AG20443 (cell line): ENCODE measurements around the gene TMEM59L.
"Not testable (repeated sequence)": the region's sequence is repeated elsewhere in the genome, so short reads cannot be mapped to it uniquely, and the experiment has no call there.

Experiments
- DNase-seq: peaks from one replicate; pipeline ENCODE4 v3.0.0; 2012; ENCODE audit warnings: low spot score, mixed read lengths

The TMEM59L gene

GRCh38 chr19:18594096-18594823, 18.4 kb upstream of the TMEM59L start:
- DNase-seq, result peak; percentile 95

DNA sequence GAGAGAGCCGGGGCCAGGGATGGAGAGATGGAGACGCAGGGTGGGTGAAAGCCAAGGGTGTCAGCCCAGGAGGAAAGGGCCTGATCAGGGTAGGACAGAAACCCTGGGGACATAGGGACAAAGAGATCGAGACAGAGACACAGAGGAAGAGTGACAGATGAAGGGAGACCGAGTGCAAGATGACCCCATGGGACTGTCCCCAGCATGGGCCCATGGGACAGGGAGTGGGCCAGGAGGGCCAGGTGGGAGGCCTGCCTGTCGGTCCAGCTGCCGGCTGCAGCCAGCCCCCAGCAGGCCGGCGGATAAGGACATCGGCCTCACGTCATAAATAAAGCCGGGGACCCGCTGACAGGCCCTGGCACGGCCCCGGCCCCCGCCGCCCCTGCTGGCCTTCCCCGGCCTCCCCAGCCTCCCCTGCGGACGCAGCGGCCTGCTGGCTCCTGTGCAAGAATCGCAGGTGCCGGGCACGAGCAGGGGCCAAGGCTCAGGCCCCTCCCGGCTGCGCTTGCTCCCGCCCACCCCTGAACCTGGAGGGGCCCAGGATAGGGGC, 17.8 kb upstream of the TMEM59L start:
- DNase-seq, result no peak

- DNase-seq, result no peak
Measured at GRCh38 chr19:18595475-18595874, 17.2 kb upstream of the TMEM59L start.

DNA sequence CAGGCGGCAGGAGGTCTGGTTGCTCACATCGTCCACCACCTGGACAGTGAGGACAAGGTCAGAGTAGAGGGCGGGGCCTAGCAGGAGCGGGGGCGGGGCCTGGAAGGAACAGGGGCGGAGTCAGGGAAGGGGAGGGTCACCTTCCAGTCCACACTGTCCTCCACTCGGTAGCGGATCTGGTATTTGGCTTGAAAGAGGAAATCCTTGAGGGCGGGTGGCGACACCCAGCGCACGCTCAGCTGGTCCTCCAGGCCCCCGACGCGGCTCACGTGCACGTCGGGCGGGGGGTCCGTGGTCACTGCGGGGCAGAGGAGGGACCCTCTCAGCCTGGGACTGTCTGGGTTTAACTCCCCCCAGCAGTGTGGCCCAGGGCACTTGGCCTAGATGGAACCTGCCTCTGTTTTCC, 15.9 kb upstream of the TMEM59L start:
- DNase-seq, result no peak

DNA sequence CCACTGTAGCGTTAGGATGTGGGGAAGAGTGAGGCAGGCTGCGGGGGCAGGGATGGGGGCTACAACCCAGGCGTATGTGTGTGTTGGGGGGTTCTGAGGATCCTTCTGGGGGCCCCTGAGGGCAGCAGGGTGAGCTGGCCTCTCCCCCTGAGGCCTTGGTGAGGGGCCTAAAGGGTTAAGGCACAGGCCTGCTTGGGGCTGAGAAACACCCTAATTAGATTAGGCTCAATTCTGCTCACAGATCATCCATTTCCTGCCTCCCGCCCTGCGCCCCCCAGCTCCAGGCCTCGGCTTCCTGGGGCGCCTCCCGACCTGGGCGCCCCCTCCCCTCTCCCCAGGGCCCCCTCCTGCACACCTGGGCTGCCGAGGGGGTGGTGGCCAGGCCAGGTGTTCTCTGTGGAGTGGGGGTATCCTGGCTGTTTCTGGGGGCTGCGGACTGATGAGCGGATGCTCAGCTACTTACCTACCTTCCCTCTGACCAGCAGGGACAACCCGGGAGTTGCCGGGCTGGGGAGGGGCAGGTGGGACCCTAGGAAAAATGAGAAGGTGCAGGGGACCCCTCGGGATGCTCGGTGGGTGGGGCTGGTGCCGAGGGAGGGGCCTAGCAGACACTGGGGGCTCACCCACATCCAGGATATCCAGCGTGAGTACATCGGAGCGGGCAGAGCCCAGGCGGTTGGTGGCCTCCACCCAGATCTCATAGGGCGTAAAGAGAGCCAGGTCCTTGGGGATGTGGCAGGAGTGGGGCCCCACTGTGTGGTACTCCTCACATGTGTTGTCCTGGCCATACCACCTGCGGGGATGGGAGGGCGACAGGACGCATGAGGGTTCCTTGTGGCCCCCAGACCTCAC, 14.6 kb upstream of the TMEM59L start:
- no peak for DNase-seq

- no peak for DNase-seq
Measured at GRCh38 chr19:18599485-18599884, 13.2 kb upstream of the TMEM59L start.

GRCh38 chr19:18600692-18601397, 11.8 kb upstream of the TMEM59L start:
- not testable (repeated sequence) for DNase-seq

GRCh38 chr19:18601875-18602274, 10.8 kb upstream of the TMEM59L start:
- DNase-seq, result no peak

- DNase-seq, result peak; percentile 70
Measured at GRCh38 chr19:18603255-18603957, 9.3 kb upstream of the TMEM59L start.

DNA sequence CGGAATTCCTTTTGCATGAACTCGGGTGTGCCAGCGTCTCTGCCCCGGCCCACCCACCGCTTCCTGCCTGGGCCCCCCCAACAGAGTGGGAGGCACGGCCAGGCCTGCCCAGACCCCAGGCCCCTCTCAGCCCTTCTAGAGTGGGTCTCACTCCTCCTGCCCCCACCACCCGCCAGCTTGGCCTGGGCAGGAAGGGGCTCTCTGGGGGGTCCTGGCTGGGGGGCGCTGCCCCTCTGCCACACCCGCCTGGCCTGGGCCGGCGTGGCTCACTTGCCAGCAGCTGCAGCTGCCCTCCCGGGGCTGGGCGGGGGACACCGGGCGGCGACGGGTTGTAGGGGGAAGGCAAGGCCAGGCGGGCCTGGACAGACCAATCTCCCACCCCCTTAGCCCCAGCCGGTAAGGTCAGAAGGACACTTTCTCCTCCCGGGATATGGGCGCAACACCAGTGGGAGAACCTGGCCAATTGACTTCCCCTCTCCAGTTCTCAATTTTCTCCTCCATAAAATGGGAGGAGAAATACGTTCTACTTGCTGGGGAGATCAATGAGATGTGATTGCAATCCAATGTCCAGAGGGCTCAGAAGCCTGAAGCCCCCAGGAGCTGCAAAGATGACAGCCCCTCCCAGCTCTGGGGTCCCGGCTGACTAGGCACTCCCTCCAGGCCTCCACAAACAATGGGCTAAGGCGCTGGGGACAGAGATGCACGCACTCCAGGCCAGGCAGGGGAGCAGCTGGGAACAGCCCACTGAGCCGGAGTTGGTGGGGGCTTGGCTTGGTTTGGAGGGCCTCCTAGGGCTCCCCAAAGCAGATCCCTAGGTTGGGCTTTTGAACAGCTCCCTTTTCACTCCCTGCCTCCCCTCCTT, 8.5 kb upstream of the TMEM59L start:
- no peak for DNase-seq

GRCh38 chr19:18604820-18605159, 7.9 kb upstream of the TMEM59L start:
- DNase-seq, result no peak

- no peak for DNase-seq
Measured at GRCh38 chr19:18605196-18605545, 7.5 kb upstream of the TMEM59L start.

GRCh38 chr19:18605546-18606280, 7.0 kb upstream of the TMEM59L start:
- DNase-seq, result no peak

GRCh38 chr19:18606281-18607225, 6.1 kb upstream of the TMEM59L start, which contains the start of gene CRLF1:
TSS of gene CRLF1 (minus strand) at chr19:18606799. CDS start at chr19:18606656, 143 bp downstream.
- DNase-seq, result no peak

- no peak for DNase-seq
Measured at GRCh38 chr19:18607226-18608101, 5.2 kb upstream of the TMEM59L start.

- no peak for DNase-seq
Measured at GRCh38 chr19:18608102-18608804, 4.4 kb upstream of the TMEM59L start.
